Activated B cell treated with CpG ODN at 0.5 μM for 24 hours (primary cell): Measurements from ENCODE around the gene MDH1B. TPM values are rescaled to one million over a fixed set of nuclear protein-coding genes. Genes with fewer than 3 reads are reported as not detected.

Source experiments
- ATAC-seq: fragments of 200-7000 bp; cut with Tn5 transposase; one replicate; pipeline ENCODE4 v1.10.0; 2021; ENCODE audit warnings: low read depth, mild to moderate bottlenecking, moderate library complexity
- CTCF ChIA-PET: fragments of 350-600 bp; sonication (Branson Sonifier 250); formaldehyde crosslinking; loops from one replicate; lab custom pipeline; 2021; ENCODE audit warnings: antibody characterized with exemption; lab: Charles Lee
- POLR2A ChIA-PET: fragments of 350-600 bp; sonication (Branson Sonifier 250); formaldehyde crosslinking; loops from one replicate; lab custom pipeline; 2021; ENCODE audit warnings: antibody characterized with exemption; lab: Charles Lee
- DNase-seq: peaks from one replicate; pipeline ENCODE4 v3.0.0; 2022
- H3K27ac Mint-ChIP-seq: one replicate; pipeline ENCODE4 v1.8.0; 2020; ENCODE audit warnings: mixed read lengths
- H3K27me3 Mint-ChIP-seq: one replicate; pipeline ENCODE4 v1.8.0; 2021; ENCODE audit warnings: mixed read lengths
- H3K36me3 Mint-ChIP-seq: one replicate; pipeline ENCODE4 v1.8.0; 2021; ENCODE audit warnings: low read depth, mixed read lengths
- H3K4me1 Mint-ChIP-seq: one replicate; pipeline ENCODE4 v1.8.0; 2021; ENCODE audit warnings: mixed read lengths
- H3K4me3 Mint-ChIP-seq: one replicate; pipeline ENCODE4 v1.8.0; 2020; ENCODE audit warnings: mild to moderate bottlenecking, mixed read lengths
- H3K9me3 Mint-ChIP-seq: one replicate; pipeline ENCODE4 v1.8.0; 2020; ENCODE audit warnings: mixed read lengths
- intact Hi-C: fragments of 100-400 bp; cut with micrococcal nuclease; formaldehyde crosslinking; loops from one replicate; pipeline ENCODE4 v1.15.1; 2024
- total RNA-seq: library from RNA; stranded (reverse); gene quantifications from 2 replicates; pipeline ENCODE4 v1.2.3, GENCODE V29; 2022
- TF ChIP-seq, protein P1 (sequence below): fragments of 200-600 bp; IDR thresholded peaks from one replicate; pipeline ENCODE4 v1.8.0; 2022; ENCODE audit warnings: antibody characterized with exemption, mild to moderate bottlenecking

Gene MDH1B
- total RNA-seq, 1 donor from 2014 or later = not detected

- Mint-ChIP-seq H3K27ac (no peak overlapping the region), H3K36me3 (no peaks in the 10 kb centered on the region), H3K27me3 (peaks cover 10% of the 10 kb centered on the region), H3K9me3 (no peaks in the 10 kb centered on the region), H3K4me3 (no peak overlapping the region), H3K4me1 (no peaks in the 10 kb centered on the region)
- TF ChIP-seq, protein P1, sequence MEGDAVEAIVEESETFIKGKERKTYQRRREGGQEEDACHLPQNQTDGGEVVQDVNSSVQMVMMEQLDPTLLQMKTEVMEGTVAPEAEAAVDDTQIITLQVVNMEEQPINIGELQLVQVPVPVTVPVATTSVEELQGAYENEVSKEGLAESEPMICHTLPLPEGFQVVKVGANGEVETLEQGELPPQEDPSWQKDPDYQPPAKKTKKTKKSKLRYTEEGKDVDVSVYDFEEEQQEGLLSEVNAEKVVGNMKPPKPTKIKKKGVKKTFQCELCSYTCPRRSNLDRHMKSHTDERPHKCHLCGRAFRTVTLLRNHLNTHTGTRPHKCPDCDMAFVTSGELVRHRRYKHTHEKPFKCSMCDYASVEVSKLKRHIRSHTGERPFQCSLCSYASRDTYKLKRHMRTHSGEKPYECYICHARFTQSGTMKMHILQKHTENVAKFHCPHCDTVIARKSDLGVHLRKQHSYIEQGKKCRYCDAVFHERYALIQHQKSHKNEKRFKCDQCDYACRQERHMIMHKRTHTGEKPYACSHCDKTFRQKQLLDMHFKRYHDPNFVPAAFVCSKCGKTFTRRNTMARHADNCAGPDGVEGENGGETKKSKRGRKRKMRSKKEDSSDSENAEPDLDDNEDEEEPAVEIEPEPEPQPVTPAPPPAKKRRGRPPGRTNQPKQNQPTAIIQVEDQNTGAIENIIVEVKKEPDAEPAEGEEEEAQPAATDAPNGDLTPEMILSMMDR = no peak
- ATAC-seq (no peak), DNase-seq (no peak)
- intact Hi-C loops = no loop called here
- ChIA-PET CTCF (interaction anchor here (1.4 kb wide), 1 partner anchor 73 kb away, joined by 6 read pairs; no protein-coding TSS in a partner anchor), POLR2A (no interaction called here)
Observed at GRCh38 chr2:206708286-206708685, 56.8 kb downstream of the MDH1B start.

GRCh38 chr2:206707164-206707701, 57.9 kb downstream of the MDH1B start:
- no peak overlapping the region for H3K4me3 Mint-ChIP-seq
- no peaks in the 10 kb centered on the region for H3K36me3 Mint-ChIP-seq
- intact Hi-C loops = no loop called here
- ATAC-seq (no peak), DNase-seq (no peak)
- TF ChIP-seq, protein P1 = no peak
- no peaks in the 10 kb centered on the region for H3K9me3 Mint-ChIP-seq
- no peaks in the 10 kb centered on the region for H3K4me1 Mint-ChIP-seq
- peaks cover 10% of the 10 kb centered on the region for H3K27me3 Mint-ChIP-seq
- no peak overlapping the region for H3K27ac Mint-ChIP-seq
- CTCF ChIA-PET = no interaction called here
- POLR2A ChIA-PET = no interaction called here

DNA sequence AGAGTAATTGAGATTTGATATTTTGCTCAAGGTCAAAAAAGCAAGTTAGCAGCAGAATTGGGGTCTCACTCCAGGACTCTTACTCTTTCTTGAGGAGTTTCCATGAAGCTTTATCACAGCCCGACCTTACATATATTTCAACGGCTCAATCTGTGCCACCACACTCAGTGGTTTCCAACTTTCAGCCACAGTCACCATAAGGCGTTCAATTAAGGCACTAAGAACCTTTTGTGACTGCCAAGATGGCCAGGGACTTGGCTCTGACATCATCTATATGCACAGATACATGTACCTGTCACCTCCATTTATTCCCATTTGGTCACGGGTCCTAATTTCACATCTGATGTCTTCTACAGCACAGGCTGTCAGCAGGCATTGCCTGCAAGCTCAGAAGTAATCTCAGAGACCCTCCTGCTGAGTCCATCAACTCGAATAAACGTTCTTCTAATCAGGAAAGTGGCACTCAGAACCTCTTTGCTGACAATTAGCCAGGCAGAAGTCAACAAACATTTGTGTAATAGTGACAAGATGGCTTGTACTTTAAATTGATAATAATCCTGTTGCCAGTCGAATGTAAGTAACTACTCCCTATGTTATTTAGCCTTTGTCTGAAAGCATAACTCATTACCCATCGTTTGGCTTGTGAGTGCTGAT, 63.0 kb downstream of the MDH1B start:
- H3K36me3 Mint-ChIP-seq = no peaks in the 10 kb centered on the region
- DNase-seq = no peak
- POLR2A ChIA-PET = no interaction called here
- CTCF ChIA-PET = no interaction called here
- H3K27me3 Mint-ChIP-seq = peaks cover 21% of the 10 kb centered on the region
- H3K4me1 Mint-ChIP-seq = no peaks in the 10 kb centered on the region
- TF ChIP-seq, protein P1 = no peak
- ATAC-seq = no peak
- no peak overlapping the region for H3K4me3 Mint-ChIP-seq
- no peak overlapping the region for H3K27ac Mint-ChIP-seq
- intact Hi-C loops = no loop called here
- H3K9me3 Mint-ChIP-seq = no peaks in the 10 kb centered on the region

DNA sequence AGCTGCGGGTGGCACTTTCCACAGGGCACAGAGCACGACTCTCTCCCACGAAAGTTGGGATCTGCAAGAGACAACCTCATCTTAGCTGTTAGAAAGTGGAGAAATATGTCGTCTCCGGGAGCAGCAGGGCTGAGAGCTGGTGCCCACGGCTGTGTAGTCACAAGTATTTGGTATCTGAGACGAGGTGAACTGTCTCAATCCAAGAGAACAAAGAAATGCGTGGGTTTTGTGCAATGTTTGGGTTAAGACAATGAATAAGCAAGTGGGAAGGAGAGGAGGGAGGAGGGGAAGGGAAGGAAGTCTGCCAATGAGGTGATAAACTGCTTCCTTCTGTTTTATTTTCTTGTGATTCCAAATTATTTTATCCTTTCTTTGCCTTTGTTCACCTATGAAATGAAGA, 65.0 kb downstream of the MDH1B start:
- ATAC-seq (no peak), DNase-seq (no peak)
- POLR2A ChIA-PET = no interaction called here
- Mint-ChIP-seq H3K27me3 (peaks cover 13% of the 10 kb centered on the region), H3K27ac (no peak overlapping the region), H3K9me3 (no peaks in the 10 kb centered on the region), H3K4me1 (no peaks in the 10 kb centered on the region), H3K36me3 (no peaks in the 10 kb centered on the region), H3K4me3 (no peak overlapping the region)
- intact Hi-C loops = no loop called here
- TF ChIP-seq, protein P1 = no peak
- CTCF ChIA-PET = no interaction called here

- Mint-ChIP-seq H3K36me3 (no peaks in the 10 kb centered on the region), H3K27ac (no peak overlapping the region), H3K4me1 (no peaks in the 10 kb centered on the region), H3K9me3 (no peaks in the 10 kb centered on the region), H3K27me3 (peaks cover 13% of the 10 kb centered on the region), H3K4me3 (no peak overlapping the region)
- ATAC-seq (no peak), DNase-seq (no peak)
- intact Hi-C loops = loop anchor here (10.0 kb wide), 2 partner anchors 876 to 1336 kb away; no protein-coding TSS in a partner anchor
- CTCF ChIA-PET = no interaction called here
- TF ChIP-seq, protein P1 = no peak
- POLR2A ChIA-PET = no interaction called here
Observed at GRCh38 chr2:206698811-206699210, 66.3 kb downstream of the MDH1B start.
